T-helper 2 cell treated with Interferon-gamma antibody and Interleukin-4, amounts not matched to agents 5 μg/mL and 100 μg/mL, for 36 hours (primary cell): ENCODE measurements around the gene AAR2.

ENCODE experiments used
- DNase-seq: peaks from one replicate; pipeline ENCODE4 v3.0.0; 2021; ENCODE audit warnings: low spot score
- H3K27ac Mint-ChIP-seq: one replicate; pipeline ENCODE4 v1.8.0; 2021; ENCODE audit warnings: mild to moderate bottlenecking, mixed read lengths
- H3K27me3 Mint-ChIP-seq: one replicate; pipeline ENCODE4 v1.8.0; 2021; ENCODE audit warnings: low read depth, mixed read lengths
- H3K36me3 Mint-ChIP-seq: one replicate; pipeline ENCODE4 v1.8.0; 2021; ENCODE audit warnings: low read depth, mixed read lengths
- H3K4me1 Mint-ChIP-seq: one replicate; pipeline ENCODE4 v1.8.0; 2021; ENCODE audit warnings: low read depth, mixed read lengths
- H3K4me3 Mint-ChIP-seq: one replicate; pipeline ENCODE4 v1.8.0; 2022; ENCODE audit warnings: mild to moderate bottlenecking, moderate library complexity, mixed read lengths
- H3K9me3 Mint-ChIP-seq: one replicate; pipeline ENCODE4 v1.8.0; 2021; ENCODE audit warnings: mixed read lengths

Gene AAR2

DNA sequence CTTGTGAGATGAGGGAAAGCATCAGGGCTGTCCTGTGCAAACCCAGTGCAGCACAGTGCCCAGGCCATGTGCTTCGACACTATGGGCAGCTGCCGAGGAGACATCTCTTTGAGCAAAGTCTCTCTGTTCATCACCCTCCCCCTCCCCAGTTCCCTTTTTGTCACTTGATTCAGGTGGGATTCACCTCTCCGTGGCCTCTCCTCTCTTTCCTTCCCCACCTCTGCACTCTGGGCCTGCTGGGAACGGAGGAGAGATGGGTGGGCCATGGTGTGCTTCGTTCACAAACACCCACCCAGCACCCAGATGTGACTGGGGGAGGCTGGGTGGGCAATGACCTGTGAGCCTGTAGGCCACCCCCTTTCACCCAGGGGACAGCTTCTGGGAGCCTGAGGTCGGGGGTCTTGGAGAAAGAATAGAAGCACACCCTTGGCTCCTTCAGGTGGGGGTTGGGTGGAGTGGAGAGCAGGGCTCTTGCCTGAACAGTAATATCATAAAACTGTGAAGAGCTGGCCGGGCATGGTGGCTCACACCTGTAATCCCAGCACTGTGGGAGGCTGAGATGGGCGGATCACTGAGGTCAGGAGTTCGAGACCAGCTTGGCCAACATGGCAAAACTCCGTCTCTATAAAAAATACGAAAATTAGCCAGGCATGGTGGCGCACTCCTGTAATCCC is 36.4 kb downstream of the AAR2 start:
- no peak for DNase-seq
- Mint-ChIP-seq H3K36me3 (no peaks in the 10 kb centered on the region), H3K4me1 (no peaks in the 10 kb centered on the region), H3K27me3 (peaks cover 4% of the 10 kb centered on the region), H3K9me3 (no peaks in the 10 kb centered on the region), H3K27ac (no peak overlapping the region), H3K4me3 (no peak overlapping the region)

DNA sequence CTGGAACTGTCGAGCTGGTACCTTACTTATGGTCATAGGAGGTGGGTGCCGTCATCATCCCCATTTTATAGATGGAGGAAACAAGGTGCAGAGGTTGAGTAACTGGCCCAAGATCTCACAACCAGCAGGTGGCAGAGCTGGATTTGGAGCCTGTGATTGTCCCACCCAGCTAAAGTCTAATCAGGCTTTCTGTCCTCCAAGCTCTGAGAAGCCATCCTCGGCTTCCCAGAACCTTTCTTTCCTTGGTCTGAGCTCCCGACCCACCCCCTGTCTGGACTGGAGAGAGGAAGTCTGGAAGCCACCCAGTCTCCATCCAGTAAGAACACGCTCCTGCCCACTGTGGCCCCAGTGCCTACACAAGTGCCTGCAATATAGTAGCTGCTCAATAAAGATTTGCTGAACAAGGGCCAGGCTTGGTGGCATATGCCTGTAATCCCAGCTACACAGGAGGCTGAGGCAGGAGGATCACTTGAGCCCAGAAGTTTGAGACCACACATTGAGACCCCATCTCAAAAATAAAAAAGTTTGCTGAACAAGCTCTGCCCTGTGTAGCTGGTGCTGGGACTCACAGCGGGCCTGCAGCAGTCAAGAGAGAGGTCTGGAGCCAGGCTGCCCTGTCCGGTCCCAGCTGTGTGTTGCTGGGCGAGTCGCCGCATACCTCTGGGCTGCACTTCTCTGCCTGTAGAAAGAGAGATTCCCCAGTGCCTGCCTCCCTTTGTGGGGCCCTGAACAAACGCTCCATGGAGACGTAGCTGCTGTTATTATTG is 37.3 kb downstream of the AAR2 start:
- Mint-ChIP-seq H3K9me3 (no peaks in the 10 kb centered on the region), H3K36me3 (no peaks in the 10 kb centered on the region), H3K27ac (no peak overlapping the region), H3K4me3 (no peak overlapping the region), H3K27me3 (peaks cover 9% of the 10 kb centered on the region), H3K4me1 (no peaks in the 10 kb centered on the region)
- no peak for DNase-seq

DNA sequence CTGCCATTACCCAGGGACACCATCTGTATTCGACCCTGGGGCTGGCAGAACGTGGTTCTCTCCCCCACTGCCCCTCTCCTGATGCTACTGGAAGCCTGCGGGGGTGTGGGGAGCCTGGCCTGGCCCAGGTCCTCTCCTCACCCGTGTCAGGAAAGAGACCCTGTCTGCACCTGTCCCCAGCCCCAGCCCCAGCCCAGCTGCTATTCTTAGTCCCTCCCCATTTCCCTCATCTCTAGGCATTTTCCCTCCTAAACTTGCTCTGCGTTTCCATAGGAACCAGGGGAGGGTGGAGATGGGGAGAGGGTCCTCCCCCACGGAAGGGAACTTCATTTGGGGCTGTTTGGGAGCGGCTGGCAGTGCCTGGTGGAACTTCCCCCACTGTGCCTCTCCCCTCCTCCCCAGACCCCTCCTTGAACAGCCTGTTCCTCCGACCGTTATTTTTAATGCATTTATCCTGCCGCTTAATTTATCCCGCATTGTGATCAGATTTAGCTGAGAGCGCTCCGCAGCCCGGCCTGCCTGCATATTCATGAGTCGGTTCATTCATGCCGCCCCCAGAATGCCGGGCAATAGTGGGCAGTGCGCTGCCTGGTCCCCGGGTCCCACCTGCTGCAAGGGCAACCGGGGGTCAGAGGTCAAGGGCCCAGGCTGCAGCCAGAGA is 38.0 kb downstream of the AAR2 start:
- no peaks in the 10 kb centered on the region for H3K9me3 Mint-ChIP-seq
- peaks cover 9% of the 10 kb centered on the region for H3K27me3 Mint-ChIP-seq
- no peak overlapping the region for H3K4me3 Mint-ChIP-seq
- DNase-seq, result no peak
- H3K4me1 Mint-ChIP-seq, result no peaks in the 10 kb centered on the region
- no peak overlapping the region for H3K27ac Mint-ChIP-seq
- H3K36me3 Mint-ChIP-seq, result no peaks in the 10 kb centered on the region

DNA sequence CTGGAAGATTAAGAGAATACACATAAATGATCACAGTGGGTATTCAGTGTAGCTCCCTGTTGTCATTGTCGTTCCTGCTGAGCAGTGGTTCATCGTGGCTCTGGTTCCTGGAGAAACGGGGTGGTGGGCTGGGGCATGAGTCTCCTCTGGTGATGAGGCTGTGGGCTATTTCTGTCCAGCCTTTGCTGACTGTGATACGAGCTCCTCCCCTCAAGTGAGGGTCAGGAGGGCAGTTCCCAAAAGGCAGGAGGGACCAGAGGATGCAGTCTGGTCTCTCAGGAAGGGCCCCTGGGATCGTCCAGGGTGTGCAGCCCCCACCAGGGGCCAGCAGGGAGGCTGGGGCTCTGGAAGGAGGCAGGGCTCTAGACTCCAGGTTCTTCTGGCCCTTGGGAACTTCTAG is 38.7 kb downstream of the AAR2 start:
- H3K27ac Mint-ChIP-seq, result no peak overlapping the region
- H3K27me3 Mint-ChIP-seq, result peaks cover 9% of the 10 kb centered on the region
- no peaks in the 10 kb centered on the region for H3K9me3 Mint-ChIP-seq
- no peak overlapping the region for H3K4me3 Mint-ChIP-seq
- DNase-seq, result no peak
- no peaks in the 10 kb centered on the region for H3K36me3 Mint-ChIP-seq
- no peaks in the 10 kb centered on the region for H3K4me1 Mint-ChIP-seq

DNA sequence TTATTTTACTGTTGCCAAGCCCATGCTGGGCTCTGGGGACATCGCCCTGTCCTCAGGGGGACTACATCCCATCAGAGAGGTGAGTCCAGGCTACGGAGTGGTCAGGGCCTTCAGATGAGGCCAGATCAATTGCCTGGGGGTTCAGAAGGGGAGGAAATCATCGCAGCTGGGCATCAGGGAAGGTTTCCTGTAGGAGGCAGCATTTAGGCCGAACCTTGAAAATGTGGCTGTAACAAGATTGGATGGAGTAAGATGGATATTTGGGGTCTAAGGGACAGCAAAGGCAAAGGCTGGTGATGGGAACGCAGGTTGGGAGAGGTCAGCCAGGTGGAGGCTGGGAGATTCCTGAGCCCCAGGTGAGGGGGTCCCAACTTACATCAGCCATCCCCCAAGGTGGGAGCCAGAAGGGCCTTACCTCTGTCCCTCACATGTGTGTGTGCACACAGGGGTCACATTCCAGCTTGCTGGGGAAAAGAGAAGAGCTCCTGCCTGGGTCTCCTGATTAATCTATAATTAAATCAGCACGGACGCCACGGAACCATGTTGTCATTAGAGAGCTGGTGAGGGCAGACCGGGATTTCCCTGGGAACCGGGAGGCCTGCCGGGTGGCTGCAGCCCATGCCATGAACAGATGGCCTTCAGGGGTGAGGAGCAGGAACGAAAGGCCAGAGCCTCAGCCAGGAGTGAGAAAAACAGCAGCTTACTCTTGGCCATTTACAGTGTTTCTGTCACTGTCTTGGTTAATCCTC is 39.3 kb downstream of the AAR2 start:
- no peaks in the 10 kb centered on the region for H3K36me3 Mint-ChIP-seq
- no peaks in the 10 kb centered on the region for H3K4me1 Mint-ChIP-seq
- no peaks in the 10 kb centered on the region for H3K9me3 Mint-ChIP-seq
- no peak for DNase-seq
- no peak overlapping the region for H3K4me3 Mint-ChIP-seq
- peaks cover 9% of the 10 kb centered on the region for H3K27me3 Mint-ChIP-seq
- no peak overlapping the region for H3K27ac Mint-ChIP-seq

DNA sequence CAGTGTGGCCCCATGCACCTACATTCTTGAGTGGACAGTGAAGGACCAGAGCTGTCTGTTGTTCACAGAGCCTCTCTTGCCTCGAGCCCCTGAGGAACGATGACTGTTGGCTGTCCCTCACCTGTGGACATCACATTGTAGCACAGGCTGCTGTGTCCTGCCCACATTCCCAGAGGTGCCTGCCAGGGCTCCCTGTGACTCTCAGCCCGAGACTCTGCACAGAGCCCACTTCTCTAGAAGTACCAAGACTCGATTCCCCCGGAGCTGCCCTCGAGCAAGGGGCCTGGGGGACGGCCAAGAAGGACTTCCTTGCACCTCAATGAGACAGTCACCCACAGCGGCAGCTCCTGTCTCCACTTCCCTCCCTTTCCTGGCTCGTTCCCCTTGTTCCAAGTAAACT is 41.3 kb downstream of the AAR2 start:
- Mint-ChIP-seq H3K27me3 (peaks cover 15% of the 10 kb centered on the region), H3K4me1 (no peaks in the 10 kb centered on the region), H3K9me3 (no peaks in the 10 kb centered on the region), H3K36me3 (no peaks in the 10 kb centered on the region), H3K4me3 (no peak overlapping the region), H3K27ac (no peak overlapping the region)
- DNase-seq, result no peak

DNA sequence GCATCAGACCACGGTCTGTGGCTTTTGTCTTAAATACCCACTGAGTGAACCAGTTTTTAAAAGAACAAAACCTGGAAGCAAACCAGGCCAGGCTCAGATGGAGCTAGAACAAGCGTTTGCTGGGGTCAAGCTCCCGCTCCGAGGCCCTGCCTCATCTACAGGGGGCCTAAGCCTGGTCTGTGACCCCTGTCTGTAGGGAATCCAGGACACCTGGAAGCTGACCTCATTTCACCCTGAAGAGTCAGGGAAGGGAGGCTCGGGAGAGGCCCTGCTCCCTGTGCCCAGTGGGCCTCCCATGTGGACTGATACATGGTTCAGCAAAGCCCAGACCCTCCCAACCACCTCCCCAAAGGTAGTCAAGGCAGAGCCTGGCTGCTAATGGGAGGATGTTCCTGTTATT is 43.1 kb downstream of the AAR2 start:
- Mint-ChIP-seq H3K27me3 (peaks cover 18% of the 10 kb centered on the region), H3K27ac (no peak overlapping the region), H3K4me1 (no peaks in the 10 kb centered on the region), H3K36me3 (no peaks in the 10 kb centered on the region), H3K9me3 (no peaks in the 10 kb centered on the region), H3K4me3 (no peak overlapping the region)
- DNase-seq, result no peak

DNA sequence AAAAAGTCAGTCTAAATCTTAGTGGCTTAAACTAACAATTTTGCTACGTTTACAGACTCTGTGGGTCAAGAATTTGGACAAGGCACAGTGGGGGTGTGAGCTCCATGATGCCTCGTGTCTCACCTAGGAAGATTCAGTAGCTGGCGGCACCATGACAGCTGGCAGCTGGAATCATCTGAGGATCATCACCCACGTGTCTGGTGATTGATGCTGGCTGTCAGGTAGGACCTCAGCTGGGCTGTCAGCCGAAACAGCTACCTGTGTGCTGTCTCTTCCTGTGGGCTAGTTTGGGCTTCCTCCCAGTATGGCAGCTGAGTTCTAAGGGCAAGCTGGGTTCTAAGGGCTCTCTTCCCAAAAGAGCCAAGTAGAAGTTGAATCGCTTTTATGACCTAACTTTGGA is 43.5 kb downstream of the AAR2 start:
- no peak overlapping the region for H3K4me3 Mint-ChIP-seq
- H3K36me3 Mint-ChIP-seq, result no peaks in the 10 kb centered on the region
- peaks cover 19% of the 10 kb centered on the region for H3K27me3 Mint-ChIP-seq
- no peaks in the 10 kb centered on the region for H3K9me3 Mint-ChIP-seq
- no peak for DNase-seq
- no peak overlapping the region for H3K27ac Mint-ChIP-seq
- no peaks in the 10 kb centered on the region for H3K4me1 Mint-ChIP-seq

DNA sequence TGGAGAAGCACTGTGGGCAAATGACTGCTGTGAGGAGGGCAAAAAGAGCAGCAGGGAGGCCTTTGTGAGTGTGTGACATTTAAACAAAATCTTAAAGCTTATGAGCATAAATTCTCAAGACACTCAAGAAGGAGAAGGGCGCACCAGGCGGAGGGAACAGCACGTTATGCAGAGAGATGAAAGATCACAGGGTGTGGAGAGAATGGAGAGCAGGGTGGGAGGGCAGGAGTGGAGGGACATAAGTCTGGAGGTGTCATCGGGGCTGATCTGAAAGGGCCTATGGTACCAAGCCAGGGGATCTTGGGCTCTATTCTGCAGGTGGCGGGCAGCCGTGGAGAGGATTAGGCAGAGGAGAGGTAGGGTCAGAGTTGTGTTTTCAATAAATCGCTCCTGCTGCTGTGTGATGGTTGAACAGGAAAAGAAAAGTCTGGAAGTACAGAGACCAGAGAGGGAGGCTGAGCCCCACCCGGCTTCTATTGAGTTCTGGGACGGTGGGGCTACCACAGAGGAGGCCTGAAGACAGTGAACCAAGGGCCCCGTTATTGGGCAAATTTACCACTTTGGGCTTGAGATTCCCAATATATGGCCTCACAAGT is 45.6 kb downstream of the AAR2 start:
- Mint-ChIP-seq H3K9me3 (no peaks in the 10 kb centered on the region), H3K4me3 (no peak overlapping the region), H3K4me1 (no peaks in the 10 kb centered on the region), H3K27me3 (peaks cover 19% of the 10 kb centered on the region), H3K36me3 (no peaks in the 10 kb centered on the region), H3K27ac (no peak overlapping the region)
- DNase-seq, result no peak

DNA sequence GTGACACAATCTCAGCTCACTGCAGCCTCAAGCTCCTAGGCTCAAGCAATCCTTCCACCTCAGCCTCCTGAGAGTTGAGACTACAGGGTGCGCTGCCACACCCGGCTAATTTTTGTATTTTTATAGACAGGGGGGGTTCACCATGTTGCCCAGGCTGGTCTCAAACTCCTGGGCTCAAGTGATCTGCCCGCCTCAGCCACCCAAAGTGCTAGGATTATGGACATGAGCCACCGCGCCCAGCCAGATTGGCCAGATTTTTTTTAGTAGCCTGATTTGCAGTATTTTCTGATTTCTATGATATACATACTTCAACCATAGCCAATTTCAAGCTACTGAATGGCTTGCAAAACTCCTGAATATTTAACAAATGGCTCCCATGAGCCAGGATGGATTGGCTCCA is 48.5 kb downstream of the AAR2 start:
- H3K27me3 Mint-ChIP-seq, result peaks cover 27% of the 10 kb centered on the region

DNA sequence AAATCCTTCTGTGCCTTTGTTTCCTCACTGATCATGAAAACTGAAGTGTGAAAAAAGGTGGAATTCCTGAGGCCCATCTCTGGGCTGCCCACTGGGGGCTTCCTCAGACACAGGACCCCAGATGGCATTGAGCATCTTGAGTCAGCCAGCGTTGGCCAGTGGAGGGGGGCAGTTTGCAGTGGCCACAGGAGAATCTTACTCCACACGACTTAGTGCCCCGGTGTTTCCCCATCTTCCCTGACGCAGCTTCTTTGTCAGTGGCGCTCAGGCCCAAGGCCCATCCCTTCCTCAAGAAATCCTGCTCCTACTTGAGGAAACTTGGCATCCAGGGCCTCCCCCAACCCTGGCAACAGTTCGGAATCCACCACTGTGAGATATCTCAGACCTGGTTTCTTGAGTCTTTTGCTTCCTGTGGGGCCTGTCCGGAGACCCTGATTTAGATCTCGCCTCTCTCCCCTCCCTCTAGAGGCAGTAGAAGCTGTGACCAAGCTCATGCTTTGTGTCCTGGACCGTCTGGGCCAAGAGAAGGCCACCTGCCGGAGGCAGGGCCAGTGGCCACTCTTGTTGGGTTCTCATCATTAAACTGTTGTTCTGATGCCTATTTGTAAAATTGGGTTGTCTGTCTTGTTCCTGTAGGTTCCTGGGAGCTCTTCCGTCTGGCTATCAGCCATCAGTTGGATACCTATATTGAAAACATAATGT is 49.6 kb downstream of the AAR2 start:
- no peak for DNase-seq
- H3K4me3 Mint-ChIP-seq, result no peak overlapping the region
- no peaks in the 10 kb centered on the region for H3K4me1 Mint-ChIP-seq
- no peak overlapping the region for H3K27ac Mint-ChIP-seq
- no peaks in the 10 kb centered on the region for H3K9me3 Mint-ChIP-seq
- H3K27me3 Mint-ChIP-seq, result peaks cover 31% of the 10 kb centered on the region
- H3K36me3 Mint-ChIP-seq, result no peaks in the 10 kb centered on the region

More for the DNA sequence above, 48.5 kb downstream of the AAR2 start:
- DNase-seq, result no peak
- Mint-ChIP-seq H3K9me3 (no peaks in the 10 kb centered on the region), H3K27ac (no peak overlapping the region), H3K4me3 (no peak overlapping the region), H3K4me1 (no peaks in the 10 kb centered on the region), H3K36me3 (no peaks in the 10 kb centered on the region)

DNA sequence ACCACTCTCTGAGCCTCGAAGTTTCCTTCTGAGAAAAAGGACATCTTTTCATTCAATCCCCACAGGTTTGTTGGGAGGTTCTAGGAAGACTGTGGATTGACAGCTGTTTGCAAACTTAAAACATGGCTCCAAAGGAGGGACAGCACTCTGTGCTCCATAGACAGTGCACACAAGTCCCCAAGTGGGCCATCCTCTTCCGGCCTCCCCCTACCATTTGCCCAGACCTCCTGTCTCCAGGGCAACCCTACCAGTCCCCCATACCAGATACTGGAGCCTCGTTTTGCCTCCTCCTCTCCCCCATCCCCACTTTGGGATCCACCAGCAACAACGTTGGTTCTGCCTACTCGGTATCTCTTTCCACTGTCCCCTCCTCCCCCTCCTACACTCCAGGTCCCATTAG is 61.4 kb downstream of the AAR2 start:
- H3K27ac Mint-ChIP-seq, result no peak overlapping the region
- H3K27me3 Mint-ChIP-seq, result peaks cover 8% of the 10 kb centered on the region
- no peaks in the 10 kb centered on the region for H3K36me3 Mint-ChIP-seq
- no peak overlapping the region for H3K4me3 Mint-ChIP-seq
- H3K4me1 Mint-ChIP-seq, result no peaks in the 10 kb centered on the region
- DNase-seq, result no peak
- H3K9me3 Mint-ChIP-seq, result no peaks in the 10 kb centered on the region

DNA sequence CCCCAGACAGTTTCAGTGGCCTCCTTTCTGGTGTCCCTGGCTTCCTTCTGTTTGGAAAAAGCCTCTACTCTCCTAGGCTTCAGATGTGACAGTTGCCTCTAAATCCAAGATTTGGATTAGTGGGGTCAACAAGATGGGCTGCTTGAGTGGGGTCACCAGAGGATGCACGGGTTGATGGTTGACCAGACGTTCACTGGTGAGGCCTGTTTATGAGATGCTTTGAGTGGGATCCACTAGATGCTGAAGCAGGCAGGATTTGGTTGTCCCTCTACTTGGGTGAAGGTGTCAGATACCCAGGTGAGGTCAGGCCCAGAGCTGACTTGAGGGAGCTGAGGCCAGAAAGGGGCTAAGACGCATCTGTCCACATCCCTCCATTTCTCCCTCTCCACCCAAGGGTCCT is 61.8 kb downstream of the AAR2 start:
- DNase-seq, result no peak
- Mint-ChIP-seq H3K27me3 (peaks cover 11% of the 10 kb centered on the region), H3K4me3 (no peak overlapping the region), H3K27ac (no peak overlapping the region), H3K9me3 (no peaks in the 10 kb centered on the region), H3K4me1 (no peaks in the 10 kb centered on the region), H3K36me3 (no peaks in the 10 kb centered on the region)
